Common myeloid progenitor, CD34-positive (primary cell): ENCODE measurements around the gene PBX4.

ENCODE experiments used
- CTCF ChIA-PET: fragments of 350-600 bp; sonication (Branson Sonifier 250); formaldehyde crosslinking; loops from one replicate; lab custom pipeline; 2021; ENCODE audit warnings: antibody characterized with exemption; lab: Charles Lee
- POLR2A ChIA-PET: fragments of 350-600 bp; sonication (Branson Sonifier 250); formaldehyde crosslinking; loops from one replicate; lab custom pipeline; 2021; ENCODE audit warnings: antibody characterized with exemption; lab: Charles Lee
- DNase-seq, 3 donors: peaks; one replicate each; pipeline versions ENCODE4 v3.0.0 to v3.0.0-alpha.2; 2013
- H3K27ac ChIP-seq, 2 experiments: 1 replicate in 1 of 2; 2 replicates in 1 of 2; pipeline ENCODE4 v1.7.0; 2013; ENCODE audit warnings: inconsistent platforms in 2 of 2, low read length in 2 of 2, mild to moderate bottlenecking in 2 of 2, low read depth in 1 of 2, moderate library complexity in 1 of 2; ENCODE audit not compliant: severe bottlenecking in 2 of 2, insufficient read depth in 1 of 2, poor library complexity in 1 of 2
- H3K27me3 ChIP-seq, 5 experiments: replicated peaks in 2 of 5; 1 replicate in 3 of 5; 2 replicates in 2 of 5; pipeline versions ENCODE4 v1.6.1 to v1.7.0; 2013; ENCODE audit warnings: low read length in 4 of 5, mild to moderate bottlenecking in 2 of 5, moderate library complexity in 2 of 5, inconsistent platforms in 1 of 5; ENCODE audit not compliant: insufficient read depth in 5 of 5, control insufficient read depth in 4 of 5
- H3K36me3 ChIP-seq, 4 experiments: 1 replicate in 2 of 4; 2 replicates in 2 of 4; pipeline versions ENCODE4 v1.6.1 to v1.7.0; 2013; ENCODE audit warnings: low read length in 3 of 4, control low read depth in 1 of 4, mild to moderate bottlenecking in 1 of 4; ENCODE audit not compliant: control insufficient read depth in 4 of 4, insufficient read depth in 4 of 4
- H3K4me1 ChIP-seq, 4 experiments: 1 replicate in 3 of 4; 2 replicates in 1 of 4; pipeline versions ENCODE4 v1.6.1 to v1.7.1; 2013; ENCODE audit warnings: low read length in 3 of 4, mild to moderate bottlenecking in 3 of 4, control low read depth in 1 of 4, inconsistent platforms in 1 of 4, moderate library complexity in 1 of 4; ENCODE audit not compliant: control insufficient read depth in 4 of 4, insufficient read depth in 4 of 4; ENCODE audit errors: control extremely low read depth in 1 of 4
- H3K4me3 ChIP-seq, 7 experiments: 1 replicate in 4 of 7; 2 replicates in 3 of 7; pipeline versions ENCODE4 v1.5.1 to v1.7.0; 2013; ENCODE audit warnings: mild to moderate bottlenecking in 7 of 7, low read length in 6 of 7, moderate library complexity in 6 of 7, inconsistent platforms in 2 of 7, low read depth in 2 of 7, control low read depth in 1 of 7; ENCODE audit not compliant: insufficient read depth in 4 of 7, control insufficient read depth in 1 of 7; ENCODE audit errors: extremely low read depth in 1 of 7
- H3K9me3 ChIP-seq, 5 experiments: 1 replicate in 4 of 5; 2 replicates in 1 of 5; pipeline versions ENCODE4 v1.6.1 to v1.7.1; 2013; ENCODE audit warnings: low read length in 4 of 5, mild to moderate bottlenecking in 2 of 5, inconsistent platforms in 1 of 5, low read depth in 1 of 5, moderate library complexity in 1 of 5; ENCODE audit not compliant: control insufficient read depth in 4 of 5, insufficient read depth in 2 of 5; ENCODE audit errors: control extremely low read depth in 1 of 5
- WGBS: methylation state at CpG from one replicate; pipeline ENCODE4 v1.1.5; 2013; ENCODE audit not compliant: insufficient coverage; 5-methylcytosine and 5-hydroxymethylcytosine counted together

The PBX4 gene

GRCh38 chr19:19661675-19662251, 43.3 kb upstream of the PBX4 start:
- ChIA-PET CTCF (interaction anchor here (1.0 to 2.7 kb wide), 4 partner anchors 11 to 129 kb away, joined by 3 to 20 read pairs (median 8); partner anchors contain the start of gene GMIP), POLR2A (interaction anchor here (2.1 kb wide), 1 partner anchor 18 kb away, joined by 4 read pairs; the partner anchor contains the start of gene GMIP)
- H3K9me3 ChIP-seq = no peaks in the 10 kb centered on the region
- H3K4me3 ChIP-seq = peak overlapping the region in 4 of 7 experiments; percentile 17 to 93 (median 64)
- no peaks in the 10 kb centered on the region for H3K27me3 ChIP-seq
- peak in 2 of 3 donors; percentile 58 to 62 for DNase-seq
- WGBS = 93% methylated on average over 13 of the region's 18 CpGs
- H3K27ac ChIP-seq = peak overlapping the region in 1 of 2 experiments; percentile 94
- peaks cover 6 to 26% (median 18%) of the 10 kb centered on the region in 4 experiments for H3K4me1 ChIP-seq
- peaks cover 11 to 34% (median 30%) of the 10 kb centered on the region in 4 experiments for H3K36me3 ChIP-seq

DNA sequence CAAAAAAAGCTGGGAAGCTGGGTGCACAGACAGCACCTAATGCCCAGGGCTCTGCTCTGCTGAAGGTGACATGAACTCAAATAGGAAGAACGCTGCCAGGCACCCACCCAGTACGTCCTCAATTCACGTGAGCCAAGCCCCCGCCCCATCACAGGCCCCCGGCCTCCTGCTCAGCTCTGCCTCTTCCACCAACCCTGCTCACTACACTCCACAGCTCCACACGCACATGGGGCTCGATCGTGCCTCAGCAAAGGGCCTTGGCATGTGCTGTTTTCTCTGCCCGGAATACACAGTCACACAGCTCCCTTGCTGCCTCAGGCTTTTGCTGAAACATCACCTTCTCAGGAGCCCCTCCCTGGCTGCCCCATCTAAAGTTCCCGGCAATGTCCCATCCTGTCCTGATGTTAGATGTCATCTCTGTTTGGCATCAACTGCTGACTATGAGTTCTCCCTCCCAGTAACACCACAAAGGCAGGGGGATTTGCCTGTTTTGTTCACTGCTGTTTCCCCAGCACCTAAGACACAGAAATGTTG, 42.7 kb upstream of the PBX4 start:
- Histone ChIP-seq H3K9me3 (no peaks in the 10 kb centered on the region), H3K4me1 (peaks cover 6 to 26% (median 18%) of the 10 kb centered on the region in 4 experiments), H3K27me3 (no peaks in the 10 kb centered on the region), H3K4me3 (peak overlapping the region in 1 of 7 experiments; percentile 42), H3K36me3 (peaks cover 14 to 38% (median 36%) of the 10 kb centered on the region in 4 experiments), H3K27ac (no peak overlapping the region)
- ChIA-PET CTCF (interaction anchor here (0.9 to 2.7 kb wide), 4 partner anchors 10 to 32 kb away, joined by 3 to 20 read pairs (median 6); partner anchors contain the start of gene GMIP), POLR2A (interaction anchor here (1.3 kb wide), 1 partner anchor 9 kb away, joined by 3 read pairs; no protein-coding TSS in a partner anchor)
- DNase-seq = no peak
- 94% methylated on average over 6 of the region's 10 CpGs for WGBS

DNA sequence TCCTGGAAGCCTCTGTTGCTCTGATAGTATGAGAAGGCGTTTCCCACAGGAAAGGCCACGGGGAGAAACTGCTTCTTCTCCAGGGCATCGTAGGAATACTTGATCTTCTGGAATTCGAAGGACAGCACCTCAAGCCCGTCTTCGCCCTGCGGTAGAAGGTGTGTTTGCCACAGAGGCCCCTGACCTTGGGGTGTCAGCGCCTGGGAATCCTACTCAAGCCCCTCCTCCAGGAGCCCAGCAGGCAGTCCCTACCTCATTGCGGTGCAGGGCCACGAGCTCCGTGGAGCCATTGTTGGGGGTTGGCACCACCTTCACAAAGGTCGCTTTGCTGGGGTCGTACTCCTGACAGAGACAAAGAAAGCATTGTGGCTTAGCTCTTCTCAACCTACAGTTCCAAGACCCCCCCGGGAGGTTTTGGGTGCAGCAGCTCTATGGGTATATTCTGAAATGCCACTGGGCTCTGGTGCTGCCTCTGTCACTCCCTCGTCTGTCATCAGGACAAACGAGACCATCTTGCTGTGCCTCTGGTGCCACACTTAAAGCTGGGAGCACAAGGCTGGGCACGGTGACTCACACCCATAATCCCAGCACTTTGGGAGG, 41.3 kb upstream of the PBX4 start:
- CTCF ChIA-PET = interaction anchor here (1.4 kb wide), 1 partner anchor 16 kb away, joined by 3 read pairs; no protein-coding TSS in a partner anchor
- H3K27ac ChIP-seq = no peak overlapping the region
- no peaks in the 10 kb centered on the region for H3K9me3 ChIP-seq
- H3K27me3 ChIP-seq = no peaks in the 10 kb centered on the region
- H3K4me1 ChIP-seq = peaks cover 6 to 26% (median 18%) of the 10 kb centered on the region in 4 experiments
- H3K36me3 ChIP-seq = peaks cover 19 to 52% (median 49%) of the 10 kb centered on the region in 4 experiments
- no peak overlapping the region for H3K4me3 ChIP-seq
- WGBS = 96% methylated on average over 17 of the region's 17 CpGs
- DNase-seq = no peak
- POLR2A ChIA-PET = interaction anchor here (1.3 kb wide), 1 partner anchor 7 kb away, joined by 3 read pairs; no protein-coding TSS in a partner anchor

GRCh38 chr19:19657397-19657783, 38.9 kb upstream of the PBX4 start:
- 93% methylated on average over 10 of the region's 10 CpGs for WGBS
- Histone ChIP-seq H3K9me3 (no peaks in the 10 kb centered on the region), H3K4me1 (peaks cover under 1 to 14% (median 10%) of the 10 kb centered on the region in 4 experiments), H3K27ac (no peak overlapping the region), H3K4me3 (no peak overlapping the region), H3K36me3 (peaks cover 22 to 76% (median 67%) of the 10 kb centered on the region in 4 experiments), H3K27me3 (no peaks in the 10 kb centered on the region)
- ChIA-PET POLR2A (no interaction called here), CTCF (interaction anchor here (1.3 to 1.6 kb wide), 2 partner anchors 13 to 125 kb away, joined by 3 to 6 read pairs; no protein-coding TSS in a partner anchor)
- no peak for DNase-seq

DNA sequence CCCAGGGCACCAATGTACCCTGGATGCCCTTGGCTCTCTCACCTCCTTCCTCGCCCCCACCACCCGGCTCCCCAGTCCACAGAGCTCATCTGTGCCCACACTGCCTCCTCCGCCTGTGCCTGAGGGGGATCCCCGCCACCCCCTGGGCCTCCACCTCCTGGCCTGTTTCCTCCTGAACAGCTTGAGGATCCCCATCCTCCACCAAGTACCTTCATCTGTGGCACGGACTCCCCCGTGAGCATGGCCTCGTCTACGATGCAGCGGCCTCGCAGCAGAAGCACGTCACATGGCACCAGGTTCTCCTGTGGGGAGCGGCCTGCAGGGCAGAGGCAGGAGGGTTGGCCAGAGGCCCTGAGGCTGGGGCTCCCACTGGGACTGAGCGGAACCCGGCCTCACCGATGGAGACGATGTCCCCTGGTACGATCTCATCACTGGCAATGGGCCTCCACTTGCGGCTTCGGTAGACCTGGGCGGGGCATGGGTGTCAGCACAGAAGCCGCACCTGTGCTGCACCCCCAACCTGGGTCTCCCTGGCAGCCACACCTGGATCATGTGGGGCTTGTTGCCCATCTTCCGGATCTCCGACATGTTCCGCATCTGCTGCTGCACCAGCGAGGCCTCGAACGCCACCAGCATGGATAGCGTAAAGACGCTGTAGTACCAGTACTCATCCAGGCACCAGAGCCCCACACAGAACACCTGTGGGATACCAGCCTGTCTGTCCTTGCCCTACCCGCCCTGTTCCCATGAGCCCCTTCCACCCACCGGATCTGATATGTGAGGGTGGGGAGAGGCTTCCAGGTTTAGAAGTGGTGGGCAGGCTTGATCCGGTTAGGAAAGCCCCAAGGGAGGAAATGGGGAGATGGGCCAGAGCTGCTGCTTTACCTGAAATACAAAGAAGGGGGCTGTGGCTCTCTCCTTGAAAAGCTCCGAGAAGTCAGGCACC, 38.2 kb upstream of the PBX4 start:
- no peak for DNase-seq
- Histone ChIP-seq H3K9me3 (no peaks in the 10 kb centered on the region), H3K27me3 (no peaks in the 10 kb centered on the region), H3K4me3 (no peak overlapping the region), H3K27ac (no peak overlapping the region), H3K4me1 (peaks cover 0 to 8% (median 4%) of the 10 kb centered on the region in 4 experiments), H3K36me3 (peaks cover 26 to 82% (median 71%) of the 10 kb centered on the region in 4 experiments)
- ChIA-PET CTCF (interaction anchor here (1.3 to 1.6 kb wide), 2 partner anchors 12 to 125 kb away, joined by 3 to 6 read pairs; no protein-coding TSS in a partner anchor), POLR2A (no interaction called here)
- 95% methylated on average over 23 of the region's 33 CpGs for WGBS

DNA sequence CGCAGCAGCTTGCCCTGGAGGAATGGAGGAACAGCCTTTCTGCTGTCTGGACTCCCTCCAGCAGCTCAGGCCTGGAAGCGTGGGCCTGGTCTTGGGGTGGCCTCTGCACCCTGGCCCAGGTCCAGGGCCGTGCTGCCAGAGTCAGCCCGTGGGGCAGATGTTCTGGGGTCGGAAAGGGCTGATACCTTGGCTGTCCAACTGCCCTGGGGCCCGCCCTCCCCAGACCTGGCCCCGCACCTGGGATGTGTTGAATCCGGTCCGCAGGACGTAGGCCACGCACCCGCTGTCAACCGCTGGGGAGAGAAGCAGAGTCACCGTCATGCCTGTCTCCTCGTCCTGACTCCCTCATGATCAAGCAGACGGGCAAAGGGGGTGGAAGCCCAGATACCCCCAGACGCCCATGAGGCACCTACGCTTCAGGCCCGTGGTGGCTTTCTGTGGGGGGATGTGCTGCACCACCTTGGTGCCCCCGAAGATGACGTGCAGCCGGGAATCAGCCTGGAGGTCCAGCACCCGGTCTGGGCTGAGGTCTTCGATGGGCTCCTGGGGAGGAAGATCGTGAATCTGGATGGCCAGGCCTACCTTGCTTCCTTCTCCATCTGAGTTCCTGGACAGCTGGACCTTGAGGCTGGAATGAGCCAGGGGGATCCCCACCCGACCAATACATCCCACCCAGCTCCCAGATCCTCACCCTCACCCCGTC, 37.3 kb upstream of the PBX4 start:
- Histone ChIP-seq H3K36me3 (peaks cover 26 to 92% (median 79%) of the 10 kb centered on the region in 4 experiments), H3K4me1 (no peaks in the 10 kb centered on the region), H3K4me3 (no peak overlapping the region), H3K27me3 (no peaks in the 10 kb centered on the region), H3K27ac (no peak overlapping the region), H3K9me3 (no peaks in the 10 kb centered on the region)
- WGBS = 99% methylated on average over 25 of the region's 27 CpGs
- DNase-seq = no peak
- ChIA-PET POLR2A (no interaction called here), CTCF (no interaction called here)
